ENCODE measurements around the gene ZBTB20.

The ZBTB20 gene

DNA sequence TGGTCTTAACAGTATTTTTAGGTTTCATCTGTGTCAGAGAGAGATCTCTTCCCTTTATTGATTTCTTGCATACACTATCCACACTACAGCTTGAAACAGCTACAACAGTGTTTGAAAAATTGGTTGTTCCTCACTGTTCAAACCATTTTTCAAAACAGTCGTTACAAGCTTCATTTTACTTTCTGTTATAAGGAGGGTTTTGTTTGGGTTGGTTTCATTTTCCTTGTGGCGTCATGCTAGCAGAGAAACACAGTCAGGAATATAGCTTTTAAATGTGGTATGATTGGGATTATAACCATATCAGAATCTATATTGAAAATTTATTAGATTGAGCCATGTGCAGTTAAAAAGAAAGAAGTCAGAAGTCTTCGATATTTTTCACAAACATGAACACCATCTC lies 400.6 kb downstream of the ZBTB20 start:
- Histone ChIP-seq H3K9me3 (no peaks in the 10 kb centered on the region), H3K4me3 (ENCODE audit: low read depth, low read length) (no peak overlapping the region), H3K27me3 (no peaks in the 10 kb centered on the region), H3K36me3 (no peaks in the 10 kb centered on the region), H3K4me1 (no peaks in the 10 kb centered on the region)
- no peak for TF ChIP-seq CTCF (IDR thresholded peaks at IDR 0.05; ENCODE audit: low read depth, low read length)
- DNase-seq = no peak

- DNase-seq = no peak
- TF ChIP-seq CTCF (IDR thresholded peaks at IDR 0.05; ENCODE audit: low read depth, low read length) = no peak
- no peak overlapping the region for H3K4me3 ChIP-seq (ENCODE audit: low read depth, low read length)
Observed at GRCh38 chr3:114745322-114746240, 401.5 kb downstream of the ZBTB20 start.

GRCh38 chr3:114743746-114744485 lies 403.2 kb downstream of the ZBTB20 start:
- TF ChIP-seq CTCF (IDR thresholded peaks at IDR 0.05; ENCODE audit: low read depth, low read length) = no peak
- H3K27me3 ChIP-seq = no peaks in the 10 kb centered on the region
- no peaks in the 10 kb centered on the region for H3K4me1 ChIP-seq
- H3K9me3 ChIP-seq = no peaks in the 10 kb centered on the region
- no peaks in the 10 kb centered on the region for H3K36me3 ChIP-seq
- H3K4me3 ChIP-seq (ENCODE audit: low read depth, low read length) = no peak overlapping the region
- no peak for DNase-seq

More at GRCh38 chr3:114745322-114746240, 401.5 kb downstream of the ZBTB20 start:
- Histone ChIP-seq H3K4me1 (no peaks in the 10 kb centered on the region), H3K36me3 (no peaks in the 10 kb centered on the region), H3K9me3 (no peaks in the 10 kb centered on the region), H3K27me3 (no peaks in the 10 kb centered on the region)

DNA sequence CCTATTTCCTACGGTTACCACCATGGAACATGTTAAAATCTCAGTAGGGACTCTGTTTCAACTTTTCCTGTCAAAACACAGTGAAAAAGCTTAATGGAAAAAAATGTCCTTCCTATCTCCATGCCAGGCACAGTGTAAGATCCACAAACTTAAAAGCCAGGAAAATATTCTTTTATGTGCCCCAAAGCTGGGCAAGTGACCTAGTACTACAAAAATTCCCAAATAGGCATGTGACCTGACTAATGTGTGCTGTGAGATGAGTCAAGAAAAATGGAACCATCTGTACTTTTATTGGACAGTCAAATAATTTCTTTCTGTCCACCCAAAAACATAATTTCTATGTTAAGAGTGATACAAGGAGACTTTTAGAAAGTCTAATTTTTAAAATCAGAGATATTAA lies 406.0 kb downstream of the ZBTB20 start:
- Histone ChIP-seq H3K27me3 (no peaks in the 10 kb centered on the region), H3K4me3 (ENCODE audit: low read depth, low read length) (no peak overlapping the region), H3K36me3 (no peaks in the 10 kb centered on the region), H3K9me3 (no peaks in the 10 kb centered on the region), H3K4me1 (no peaks in the 10 kb centered on the region)
- no peak for TF ChIP-seq CTCF (IDR thresholded peaks at IDR 0.05; ENCODE audit: low read depth, low read length)
- no peak for DNase-seq

DNA sequence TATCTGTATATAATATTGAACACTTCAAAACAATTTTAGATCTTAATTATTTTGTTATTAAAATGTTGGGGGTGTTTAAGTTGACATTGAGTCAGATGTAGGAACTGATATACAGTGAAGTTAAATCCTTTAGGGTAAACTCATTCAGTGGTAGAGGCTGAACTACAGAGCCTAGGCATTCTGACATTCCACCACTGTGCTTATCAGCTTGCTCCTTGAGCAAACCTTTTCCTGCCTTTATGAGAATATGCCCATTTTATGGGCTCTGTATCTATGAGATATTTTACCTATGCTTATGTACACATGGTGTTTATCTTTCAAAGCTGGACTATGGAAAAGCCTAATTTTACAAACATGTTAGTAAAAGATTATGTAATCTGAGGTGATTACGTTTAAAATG lies 407.5 kb downstream of the ZBTB20 start:
- no peak for DNase-seq
- H3K4me3 ChIP-seq (ENCODE audit: low read depth, low read length) = no peak overlapping the region
- no peaks in the 10 kb centered on the region for H3K36me3 ChIP-seq
- H3K4me1 ChIP-seq = no peaks in the 10 kb centered on the region
- no peaks in the 10 kb centered on the region for H3K9me3 ChIP-seq
- no peaks in the 10 kb centered on the region for H3K27me3 ChIP-seq
- TF ChIP-seq CTCF (IDR thresholded peaks at IDR 0.05; ENCODE audit: low read depth, low read length) = no peak

- Histone ChIP-seq H3K36me3 (no peaks in the 10 kb centered on the region), H3K4me3 (ENCODE audit: low read depth, low read length) (no peak overlapping the region), H3K27me3 (no peaks in the 10 kb centered on the region), H3K9me3 (no peaks in the 10 kb centered on the region), H3K4me1 (no peaks in the 10 kb centered on the region; the same call in 1 of the 2 replicates)
- TF ChIP-seq CTCF (IDR thresholded peaks at IDR 0.05; ENCODE audit: low read depth, low read length) = no peak
- no peak for DNase-seq
Observed at GRCh38 chr3:114732353-114732752, 414.7 kb downstream of the ZBTB20 start.
